Measurements from ENCODE around the gene SH3RF3. TPM values are rescaled to one million over a fixed set of nuclear protein-coding genes. Genes with fewer than 3 reads are reported as not detected.

Gene SH3RF3
- total RNA-seq, 1 experiment from 2014 or later = 0.87 TPM

GRCh38 chr2:109448207-109448606 lies 319.2 kb downstream of the SH3RF3 start:
- no peak for DNase-seq (ENCODE audit: low spot score)

- peak; percentile 85 for DNase-seq (ENCODE audit: low spot score)
These were observed 320.2 kb downstream of the SH3RF3 start for GRCh38 chr2:109448946-109449788.

- DNase-seq (ENCODE audit: low spot score) = no peak
These were observed 321.7 kb downstream of the SH3RF3 start for GRCh38 chr2:109450574-109451273.

GRCh38 chr2:109451671-109452070 lies 322.7 kb downstream of the SH3RF3 start:
- no peak for DNase-seq (ENCODE audit: low spot score)

- DNase-seq (ENCODE audit: low spot score) = no peak
These were observed 323.6 kb downstream of the SH3RF3 start for GRCh38 chr2:109452318-109453305.

GRCh38 chr2:109453371-109453995 lies 324.5 kb downstream of the SH3RF3 start:
- DNase-seq (ENCODE audit: low spot score) = no peak

- no peak for DNase-seq (ENCODE audit: low spot score)
These were observed 325.3 kb downstream of the SH3RF3 start for GRCh38 chr2:109454304-109454703.

GRCh38 chr2:109454765-109455394 lies 325.9 kb downstream of the SH3RF3 start:
- no peak for DNase-seq (ENCODE audit: low spot score)

GRCh38 chr2:109455731-109456691 lies 327.0 kb downstream of the SH3RF3 start:
- DNase-seq (ENCODE audit: low spot score) = no peak

GRCh38 chr2:109456776-109457175 lies 327.8 kb downstream of the SH3RF3 start:
- no peak for DNase-seq (ENCODE audit: low spot score)

GRCh38 chr2:109457366-109457765 lies 328.4 kb downstream of the SH3RF3 start:
- no peak for DNase-seq (ENCODE audit: low spot score)

GRCh38 chr2:109457794-109458193 lies 328.8 kb downstream of the SH3RF3 start:
- peak; percentile 24 for DNase-seq (ENCODE audit: low spot score)

GRCh38 chr2:109458512-109458911 lies 329.5 kb downstream of the SH3RF3 start:
- DNase-seq (ENCODE audit: low spot score) = no peak

GRCh38 chr2:109459485-109459884 lies 330.5 kb downstream of the SH3RF3 start:
- DNase-seq (ENCODE audit: low spot score) = peak; percentile 29

- no peak for DNase-seq (ENCODE audit: low spot score)
These were observed 331.7 kb downstream of the SH3RF3 start for GRCh38 chr2:109460553-109461324.

GRCh38 chr2:109463236-109463635 lies 334.2 kb downstream of the SH3RF3 start:
- DNase-seq (ENCODE audit: low spot score) = no peak

- no peak for DNase-seq (ENCODE audit: low spot score)
These were observed 334.9 kb downstream of the SH3RF3 start for GRCh38 chr2:109463891-109464290.

GRCh38 chr2:109466674-109467575 lies 337.9 kb downstream of the SH3RF3 start:
- DNase-seq (ENCODE audit: low spot score) = no peak
